ENCODE data around the gene FAR1. TPM values are rescaled to one million over a fixed set of nuclear protein-coding genes. Genes with fewer than 3 reads are reported as not detected.

Gene FAR1
- total RNA-seq, 1 donor from 2014 or later = 81.3 TPM

- no peak for DNase-seq (ENCODE audit: low read depth)
These were observed 109.0 kb downstream of the FAR1 start for GRCh38 chr11:13777341-13777985.

- DNase-seq (ENCODE audit: low read depth) = no peak
These were observed 109.9 kb downstream of the FAR1 start for GRCh38 chr11:13778345-13778744.

- DNase-seq (ENCODE audit: low read depth) = no peak
These were observed 112.7 kb downstream of the FAR1 start for GRCh38 chr11:13781153-13781552.

Other genes starting within 250 kb of the FAR1 start
- 126 and 188 TPM in 2 replicates for gene BTBD10, start 205.4 kb upstream of the FAR1 start, total RNA-seq
- not detected in 2 replicates for gene PTH, start 172.7 kb upstream of the FAR1 start, total RNA-seq

Data from renal cortical epithelial cell (primary cell).